Glutamatergic neuron (in vitro differentiated cells): ENCODE measurements around the gene KIAA0930. TPM values are rescaled to one million over a fixed set of nuclear protein-coding genes. Genes with fewer than 3 reads are reported as not detected.

Experiments used
- DNase-seq: peaks from one replicate; pipeline ENCODE4 v3.0.0; 2022
- H3K27ac Mint-ChIP-seq: one replicate; pipeline ENCODE4 v1.8.0; 2020; ENCODE audit warnings: mild to moderate bottlenecking, mixed read lengths, inconsistent platforms; ENCODE audit not compliant: unreplicated experiment
- H3K27me3 Mint-ChIP-seq: one replicate; pipeline ENCODE4 v1.8.0; 2020; ENCODE audit warnings: mild to moderate bottlenecking, moderate library complexity, mixed read lengths, inconsistent platforms; ENCODE audit not compliant: unreplicated experiment
- H3K36me3 Mint-ChIP-seq: one replicate; pipeline ENCODE4 v1.8.0; 2020; ENCODE audit warnings: mild to moderate bottlenecking, mixed read lengths, inconsistent platforms; ENCODE audit not compliant: unreplicated experiment
- H3K4me1 Mint-ChIP-seq: one replicate; pipeline ENCODE4 v1.8.0; 2020; ENCODE audit warnings: mild to moderate bottlenecking, low read depth, mixed read lengths, inconsistent platforms; ENCODE audit not compliant: unreplicated experiment
- H3K4me3 Mint-ChIP-seq: one replicate; pipeline ENCODE4 v1.8.0; 2020; ENCODE audit warnings: mild to moderate bottlenecking, mixed read lengths, inconsistent platforms; ENCODE audit not compliant: unreplicated experiment
- H3K9me3 Mint-ChIP-seq: one replicate; pipeline ENCODE4 v1.8.0; 2020; ENCODE audit warnings: mild to moderate bottlenecking, moderate library complexity, mixed read lengths, inconsistent platforms; ENCODE audit not compliant: unreplicated experiment
- CTCF ChIP-seq: fragments of 200-600 bp; sonication (generic); IDR thresholded peaks from one replicate; pipeline ENCODE4 v1.5.0; 2021; ENCODE audit not compliant: partially characterized antibody, unreplicated experiment
- total RNA-seq: library from RNA; stranded (reverse); fragmentation: NEBNext Ultra II Directional; extraction: Animal tissue kit (Norgen Biotek cat#: 25700); gene quantifications from one replicate; pipeline ENCODE4 v1.2.1, GENCODE V29; 2021; ENCODE audit not compliant: unreplicated experiment

KIAA0930 gene
- total RNA-seq, 1 donor from 2014 or later = 170 TPM

DNA sequence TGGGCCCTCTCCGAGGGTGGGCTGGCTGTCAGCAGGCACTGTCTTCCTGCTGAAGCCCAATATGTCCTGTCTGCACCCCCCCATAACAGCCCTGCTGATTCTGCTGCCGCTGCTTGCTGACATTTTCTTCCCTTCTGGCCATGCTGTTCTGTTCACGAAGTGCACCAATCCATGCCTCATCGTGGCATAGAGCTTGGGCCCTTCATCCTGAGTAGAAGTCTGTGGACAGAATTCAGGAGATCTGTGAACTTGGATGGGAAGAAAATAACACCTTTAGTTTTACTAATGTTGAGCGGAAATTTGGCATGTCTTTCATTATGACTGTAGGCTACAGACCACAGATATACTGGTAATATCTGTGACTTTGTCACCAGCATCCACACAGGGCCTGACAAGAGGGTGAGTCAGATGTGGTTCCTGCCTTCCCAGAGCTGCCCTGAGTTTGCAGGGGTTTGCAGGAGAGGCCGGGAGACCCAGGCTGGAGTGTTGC, 14.1 kb upstream of the KIAA0930 start:
- Mint-ChIP-seq H3K27me3 (no peaks in the 10 kb centered on the region), H3K4me1 (peaks cover 4% of the 10 kb centered on the region), H3K9me3 (peaks cover 14% of the 10 kb centered on the region), H3K4me3 (no peak overlapping the region), H3K27ac (no peak overlapping the region), H3K36me3 (peaks cover 5% of the 10 kb centered on the region)
- no peak for DNase-seq
- TF ChIP-seq CTCF = no peak

GRCh38 chr22:45254388-45254787, 13.7 kb upstream of the KIAA0930 start:
- DNase-seq = no peak
- H3K27me3 Mint-ChIP-seq = no peaks in the 10 kb centered on the region
- no peak overlapping the region for H3K27ac Mint-ChIP-seq
- no peak for TF ChIP-seq CTCF
- H3K9me3 Mint-ChIP-seq = peaks cover 14% of the 10 kb centered on the region
- H3K36me3 Mint-ChIP-seq = peaks cover 5% of the 10 kb centered on the region
- H3K4me3 Mint-ChIP-seq = no peak overlapping the region
- peaks cover 4% of the 10 kb centered on the region for H3K4me1 Mint-ChIP-seq

- no peak overlapping the region for H3K4me3 Mint-ChIP-seq
- DNase-seq = no peak
- no peak overlapping the region for H3K27ac Mint-ChIP-seq
- peaks cover 10% of the 10 kb centered on the region for H3K4me1 Mint-ChIP-seq
- peaks cover 5% of the 10 kb centered on the region for H3K36me3 Mint-ChIP-seq
- peaks cover 14% of the 10 kb centered on the region for H3K9me3 Mint-ChIP-seq
- H3K27me3 Mint-ChIP-seq = no peaks in the 10 kb centered on the region
- no peak for TF ChIP-seq CTCF
Measured at GRCh38 chr22:45253039-45253641, 12.4 kb upstream of the KIAA0930 start.

GRCh38 chr22:45251825-45252224, 11.1 kb upstream of the KIAA0930 start:
- Mint-ChIP-seq H3K36me3 (peaks cover 5% of the 10 kb centered on the region), H3K9me3 (peaks cover 10% of the 10 kb centered on the region), H3K4me3 (no peak overlapping the region), H3K4me1 (peaks cover 10% of the 10 kb centered on the region), H3K27me3 (no peaks in the 10 kb centered on the region), H3K27ac (no peak overlapping the region)
- TF ChIP-seq CTCF = no peak
- no peak for DNase-seq

DNA sequence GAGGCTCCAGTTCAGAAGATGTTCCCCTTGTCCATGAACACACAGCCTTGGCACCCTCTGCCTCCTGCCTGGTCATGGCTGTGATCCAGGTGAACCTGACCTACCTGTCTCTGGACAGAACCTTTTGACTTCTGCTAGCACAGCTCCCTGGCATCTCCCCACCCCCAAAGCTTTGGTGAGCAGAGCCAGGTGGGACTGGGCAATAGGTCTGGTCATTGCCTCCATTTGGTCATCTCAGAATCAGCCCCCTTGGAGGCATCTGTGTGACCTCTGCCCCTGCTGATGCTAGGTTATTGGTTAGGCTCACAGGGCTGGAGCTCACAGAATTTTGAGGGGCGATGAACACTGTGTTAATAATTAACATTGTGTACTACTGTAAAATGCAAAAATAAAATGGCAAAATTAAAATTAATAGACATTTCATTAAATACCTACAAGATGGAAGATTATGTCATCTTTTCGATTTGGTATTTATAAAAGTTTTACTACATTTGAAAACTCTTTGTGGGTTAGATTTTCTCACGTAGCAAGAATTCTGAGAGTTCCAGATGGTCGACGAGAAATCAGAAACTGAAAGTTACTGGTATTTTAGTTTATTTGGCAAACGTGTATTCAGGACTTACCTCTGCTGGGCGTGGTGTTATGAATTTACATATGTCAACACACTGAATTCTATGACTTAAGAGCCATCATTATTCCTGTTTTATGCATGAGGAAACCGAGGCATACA, 8.3 kb upstream of the KIAA0930 start:
- H3K27ac Mint-ChIP-seq = no peak overlapping the region
- no peak for TF ChIP-seq CTCF
- no peaks in the 10 kb centered on the region for H3K36me3 Mint-ChIP-seq
- H3K27me3 Mint-ChIP-seq = no peaks in the 10 kb centered on the region
- H3K4me1 Mint-ChIP-seq = peaks cover 17% of the 10 kb centered on the region
- DNase-seq = no peak
- H3K4me3 Mint-ChIP-seq = peak overlapping the region; percentile 34
- peaks cover 3% of the 10 kb centered on the region for H3K9me3 Mint-ChIP-seq
